Measurements from ENCODE around the gene KAT6B.
"Not testable (repeated sequence)": the region's sequence is repeated elsewhere in the genome, so short reads cannot be mapped to it uniquely, and the experiment has no call there.

KAT6B gene

DNA sequence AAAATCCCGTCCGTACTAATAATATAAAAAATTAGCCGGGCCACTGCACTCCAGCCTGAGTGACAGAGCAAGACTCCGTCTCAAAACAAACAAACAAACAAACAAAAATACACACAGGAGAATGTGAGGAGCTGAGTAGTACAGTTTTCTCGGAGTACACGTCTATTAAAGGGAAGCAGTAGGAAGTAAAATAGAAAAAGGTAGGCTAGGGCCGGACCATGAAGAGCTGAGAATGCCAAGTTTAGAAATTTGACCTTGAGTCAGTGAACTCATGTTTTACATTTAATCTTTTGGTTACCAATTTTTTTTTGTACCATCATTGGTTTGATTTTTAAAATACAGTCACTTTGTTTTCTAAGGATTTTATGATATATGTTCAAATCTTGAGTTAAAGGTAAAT, 64.1 kb downstream of the KAT6B start:
- DNase-seq (ENCODE audit: low spot score): no peak

DNA sequence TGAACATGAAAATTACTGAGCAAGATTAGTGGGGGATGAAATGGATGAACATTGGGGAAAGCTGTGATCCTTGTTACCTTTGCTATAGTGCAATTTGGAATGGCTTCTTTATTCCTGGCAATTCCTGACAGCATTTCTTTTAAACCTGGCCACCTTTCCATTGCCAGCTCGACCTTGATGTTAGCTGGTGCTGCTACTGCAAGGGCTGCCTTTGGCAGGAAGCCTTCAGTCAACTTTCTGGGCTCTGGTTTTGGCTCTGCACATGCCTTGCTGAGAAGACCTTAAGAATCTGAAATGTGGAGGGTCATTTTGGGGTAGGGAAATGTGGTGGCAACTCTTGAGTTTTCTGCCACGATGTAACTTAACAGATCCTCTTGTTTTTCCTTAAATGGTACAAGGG, 64.7 kb downstream of the KAT6B start:
- DNase-seq (ENCODE audit: low spot score): no peak

DNA sequence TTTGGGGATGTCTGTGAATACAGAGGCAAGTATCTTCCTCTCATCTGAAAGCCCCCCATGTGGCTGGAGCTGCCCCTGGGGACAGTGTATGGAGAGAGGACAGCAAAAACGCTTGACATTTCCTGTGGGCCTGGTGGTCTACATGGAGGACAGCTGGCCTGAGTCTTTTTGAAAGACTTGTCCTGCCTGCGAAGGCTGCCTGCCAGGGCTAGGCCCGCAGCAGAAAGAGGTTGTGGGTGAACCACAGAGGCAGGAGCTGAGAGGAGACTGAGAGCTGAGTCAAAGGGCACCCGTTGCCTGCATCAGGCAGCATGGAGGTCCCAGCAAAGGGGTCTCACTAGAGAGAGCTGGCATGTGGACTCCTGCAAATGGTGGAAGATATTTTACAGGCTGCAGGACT, 66.4 kb downstream of the KAT6B start:
- DNase-seq (ENCODE audit: low spot score): no peak

DNA sequence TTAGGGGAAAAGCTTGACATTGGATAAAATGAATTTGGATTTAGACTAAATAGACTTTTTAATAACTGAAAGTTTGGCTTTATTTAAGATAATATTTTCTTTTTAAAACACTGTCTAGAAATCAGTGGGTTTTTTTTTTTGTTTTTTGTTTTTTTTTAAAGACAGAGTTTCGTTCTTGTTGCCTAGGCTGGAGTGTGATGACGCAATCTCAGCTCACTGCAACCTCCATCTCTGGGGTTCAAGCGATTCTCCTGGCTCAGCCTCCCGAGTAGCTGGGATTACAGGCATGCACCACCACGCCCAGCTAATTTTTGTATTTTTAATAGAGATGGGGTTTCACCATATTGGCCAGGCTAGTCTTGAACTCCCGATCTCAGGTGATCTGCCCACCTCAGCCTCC, 66.9 kb downstream of the KAT6B start:
- DNase-seq (ENCODE audit: low spot score): not testable (repeated sequence)

DNA sequence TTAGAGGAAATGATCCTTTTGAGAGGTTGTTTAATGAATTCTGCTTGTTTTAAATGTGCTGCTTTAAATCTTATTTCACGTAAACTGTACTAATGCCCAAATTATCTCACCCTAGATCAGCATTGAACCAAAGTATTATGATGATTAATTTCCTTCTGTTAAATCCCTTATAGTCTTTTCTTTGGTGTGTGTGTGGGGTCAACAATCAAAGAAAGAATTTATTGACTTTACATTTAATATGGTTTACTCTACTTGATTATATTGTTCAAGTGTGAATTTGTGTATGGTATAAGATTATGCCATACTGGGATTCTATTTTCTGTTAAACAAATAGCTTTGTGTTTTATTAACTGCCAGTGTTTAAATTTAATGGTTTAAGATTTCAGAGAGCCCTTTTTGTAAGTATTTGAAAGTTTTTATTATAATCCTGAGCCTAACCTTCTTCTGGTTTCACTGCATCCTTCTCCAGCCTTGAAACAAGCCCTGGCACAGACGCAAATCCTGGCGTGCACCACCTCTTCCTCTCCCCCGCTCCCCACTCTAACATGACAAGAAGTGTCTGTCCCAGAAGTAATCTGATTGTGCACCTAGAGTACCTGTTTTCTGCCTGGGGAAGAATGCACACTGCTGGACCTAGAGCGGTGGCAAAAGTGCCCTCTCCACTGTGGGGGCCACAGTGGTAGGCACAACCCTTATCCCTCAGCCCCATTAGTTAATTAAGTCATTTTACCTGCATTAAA, 70.6 kb downstream of the KAT6B start:
- DNase-seq (ENCODE audit: low spot score): no peak

DNA sequence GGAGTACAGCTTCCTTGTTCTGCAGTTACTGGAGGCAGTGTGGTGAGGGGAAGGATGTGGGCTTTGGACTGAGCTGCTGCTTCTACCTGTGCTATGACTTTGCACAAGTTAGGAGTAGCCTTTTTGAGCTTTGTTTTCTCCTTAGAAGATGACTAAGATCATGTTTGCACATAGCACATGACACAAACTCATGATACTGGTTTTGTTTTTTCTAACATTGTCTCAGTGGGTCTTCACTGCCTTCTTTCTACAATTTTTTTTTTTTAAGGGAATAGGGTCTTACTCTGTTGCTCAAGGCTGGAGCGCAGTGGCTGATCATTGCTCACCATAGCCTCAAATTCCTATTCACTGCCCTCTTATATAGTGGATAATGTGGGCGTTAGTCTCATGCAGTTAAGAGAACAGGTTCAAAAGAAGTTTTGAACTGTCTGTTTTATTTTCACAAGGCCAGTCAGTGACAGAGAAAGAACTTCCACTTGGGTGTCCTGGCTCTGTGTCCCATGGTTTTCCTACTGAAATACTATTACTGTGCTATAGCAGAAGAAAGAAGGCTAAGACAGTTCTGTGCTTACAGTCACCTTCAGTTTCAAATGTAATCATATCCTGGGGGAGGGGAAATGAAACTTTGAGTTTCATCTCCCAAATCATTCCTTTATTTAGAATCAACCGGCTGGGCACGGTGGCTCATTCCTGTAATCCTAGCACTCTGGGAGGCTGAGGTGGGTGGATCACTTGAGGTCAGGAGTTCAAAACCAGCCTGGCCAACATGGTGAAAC, 72.0 kb downstream of the KAT6B start:
- DNase-seq (ENCODE audit: low spot score): no peak

DNA sequence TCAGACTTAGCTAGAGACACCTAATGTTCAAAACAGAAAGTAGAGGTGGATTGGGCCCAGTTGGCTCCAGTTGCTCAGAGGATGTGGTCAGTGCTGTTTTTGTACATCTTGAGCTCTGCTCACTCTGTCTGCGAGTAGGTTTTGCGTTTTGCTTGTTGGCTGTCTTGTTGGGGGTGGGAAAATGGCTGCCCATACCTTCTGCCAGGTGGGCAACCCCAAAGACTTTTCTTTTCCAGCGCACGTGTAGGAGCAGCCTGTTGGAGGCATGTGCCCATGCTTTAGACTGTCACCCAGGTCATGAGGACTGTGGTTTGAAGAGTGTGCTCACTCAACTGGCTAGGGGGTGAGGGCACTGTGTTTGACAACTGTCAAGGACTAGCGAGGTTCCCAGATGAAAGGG, 73.9 kb downstream of the KAT6B start:
- no peak for DNase-seq (ENCODE audit: low spot score)

DNA sequence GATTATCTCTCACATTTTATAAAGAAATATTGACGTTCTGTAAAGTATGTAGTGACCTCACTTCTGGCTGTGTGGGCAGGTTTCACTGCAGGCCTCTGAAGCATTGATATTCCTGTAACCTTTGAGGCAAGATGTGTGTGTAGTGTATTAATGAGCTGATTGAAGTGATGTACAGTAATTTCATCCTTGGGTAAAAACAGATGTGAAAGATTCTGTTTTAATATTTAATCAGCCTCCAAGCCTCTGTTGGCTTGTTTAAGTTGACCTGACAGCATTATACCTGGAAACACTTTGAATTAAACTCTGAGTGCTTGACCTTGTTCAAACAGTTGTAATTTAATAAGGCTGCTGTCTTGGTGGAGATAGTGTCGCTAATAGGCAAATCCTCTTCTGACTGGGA, 74.9 kb downstream of the KAT6B start:
- DNase-seq (ENCODE audit: low spot score): no peak

DNA sequence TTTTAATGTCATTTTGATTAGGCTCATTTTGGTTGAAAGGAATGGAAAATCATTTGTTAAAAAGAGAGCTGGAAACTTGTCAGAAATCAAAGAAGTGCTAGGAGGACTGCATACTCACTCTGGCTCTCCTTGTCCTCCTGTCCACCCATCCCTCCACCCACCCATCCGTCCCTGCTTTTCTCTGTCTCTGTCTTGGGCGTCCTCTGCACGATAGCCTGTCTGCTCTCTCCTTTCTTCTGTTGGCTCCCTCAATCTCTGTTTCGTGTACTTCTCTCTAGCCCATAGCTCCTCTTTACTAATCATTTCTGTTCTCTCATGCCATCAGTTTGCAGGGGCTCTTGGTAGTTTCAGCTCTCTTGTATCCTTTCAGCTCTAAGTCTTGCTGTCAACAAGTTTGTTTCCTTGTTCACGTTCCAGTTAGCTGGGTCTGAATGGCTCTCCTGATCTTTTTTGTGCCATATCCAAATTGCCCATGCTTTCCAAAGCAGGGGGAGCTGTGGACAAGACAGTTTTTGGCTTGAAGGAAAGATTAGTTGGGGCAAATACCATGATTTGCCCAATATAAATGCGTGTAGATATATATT, 75.6 kb downstream of the KAT6B start:
- no peak for DNase-seq (ENCODE audit: low spot score)

DNA sequence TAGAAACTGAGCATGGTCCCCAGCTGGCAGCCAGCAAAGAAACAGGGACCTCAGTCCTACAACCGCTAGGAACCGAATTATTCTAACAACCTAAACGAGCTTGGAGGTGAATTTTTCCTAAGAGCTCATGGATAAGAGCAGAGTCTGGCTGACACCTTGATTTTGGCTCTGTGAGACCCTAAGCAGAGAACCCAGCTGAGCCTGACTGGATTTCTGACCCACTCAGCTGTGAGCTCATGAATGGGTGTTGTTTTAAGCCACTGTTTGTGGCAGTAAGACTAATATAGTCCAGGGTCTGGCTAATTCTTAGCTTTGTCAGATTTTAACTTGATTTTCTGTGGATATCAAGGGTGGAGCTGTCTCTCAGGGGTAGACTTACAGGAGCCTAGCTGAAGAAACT, 77.1 kb downstream of the KAT6B start:
- no peak for DNase-seq (ENCODE audit: low spot score)

DNA sequence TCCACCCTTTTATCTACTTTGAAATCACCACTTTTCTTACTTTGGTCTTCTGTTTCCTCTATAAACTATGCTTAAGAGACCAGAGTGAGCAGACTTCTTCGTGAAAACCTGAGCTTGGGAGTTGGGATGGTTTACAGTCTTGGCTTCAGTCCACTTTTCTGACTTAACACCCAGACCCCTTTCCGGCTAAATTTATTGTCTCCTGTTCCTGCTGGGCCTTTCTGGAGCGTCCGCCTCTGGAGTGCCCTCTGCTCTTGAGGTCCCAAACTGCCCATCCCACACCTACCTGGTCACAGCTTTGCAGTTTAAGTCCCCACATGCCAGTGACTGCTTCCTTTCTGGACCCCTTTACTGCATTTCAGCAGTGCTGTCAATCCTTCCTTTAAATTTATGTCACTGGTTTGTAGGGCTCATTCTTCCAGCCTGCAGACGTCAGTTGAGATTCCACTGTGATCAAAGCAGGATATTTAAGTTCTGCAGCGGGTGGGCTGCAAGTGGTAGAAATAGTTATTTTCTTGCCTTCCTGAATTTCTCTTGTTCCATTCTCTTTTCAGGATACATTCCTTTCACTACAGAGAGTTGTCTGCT, 80.3 kb downstream of the KAT6B start:
- no peak for DNase-seq (ENCODE audit: low spot score)

DNA sequence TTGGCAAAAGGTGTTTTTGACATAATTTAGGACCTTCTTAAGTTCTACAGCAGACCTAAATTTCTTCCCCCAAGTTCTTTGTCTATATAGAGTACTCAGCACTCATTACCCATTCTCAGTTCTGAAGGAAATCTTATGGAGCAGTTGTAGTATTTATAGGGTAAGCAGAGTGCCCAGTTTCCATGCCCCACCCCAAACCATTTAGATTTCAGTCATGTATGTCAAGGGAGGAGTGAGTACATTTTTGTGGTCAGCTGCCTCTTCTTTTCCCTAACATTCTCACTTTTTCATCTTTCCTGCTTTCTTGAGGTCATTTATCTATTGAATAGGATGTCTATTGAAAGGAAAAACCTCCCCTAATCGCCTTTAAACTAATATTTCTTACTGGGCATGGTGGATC, 83.3 kb downstream of the KAT6B start:
- DNase-seq (ENCODE audit: low spot score): no peak

DNA sequence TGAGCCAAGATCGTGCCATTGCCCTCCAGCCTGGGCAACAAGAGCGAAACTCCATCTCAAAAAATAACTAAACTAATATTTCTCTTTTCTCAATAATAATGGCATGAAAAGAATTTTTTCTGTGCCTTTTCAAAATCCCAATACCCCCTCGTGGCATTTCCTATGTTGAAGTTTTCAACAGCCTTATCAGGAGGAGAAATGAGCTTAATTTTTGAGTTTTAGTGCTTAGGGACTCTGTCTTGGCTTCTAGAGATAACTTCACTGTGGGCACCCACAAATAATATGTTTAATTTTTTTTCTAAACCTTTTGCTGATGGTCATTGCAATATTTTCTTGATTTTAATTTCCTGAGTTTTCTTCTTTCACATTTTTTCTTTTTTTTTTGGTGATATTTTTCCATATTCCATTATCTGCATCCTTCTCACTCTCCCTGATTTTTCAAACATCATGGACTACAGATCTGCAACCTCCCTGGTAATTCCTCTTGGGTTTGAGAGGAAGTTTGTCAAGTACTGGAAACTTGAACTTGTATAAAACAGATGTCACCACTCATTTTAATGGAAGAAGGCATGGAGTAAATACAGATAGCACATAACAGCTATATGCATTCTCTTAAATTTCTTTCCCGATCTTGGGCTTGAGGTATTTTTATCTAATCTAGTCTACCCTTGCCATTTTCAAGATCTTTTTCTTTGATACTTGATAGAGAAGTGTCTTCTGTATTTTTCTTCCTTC, 84.0 kb downstream of the KAT6B start:
- no peak for DNase-seq (ENCODE audit: low spot score)

DNA sequence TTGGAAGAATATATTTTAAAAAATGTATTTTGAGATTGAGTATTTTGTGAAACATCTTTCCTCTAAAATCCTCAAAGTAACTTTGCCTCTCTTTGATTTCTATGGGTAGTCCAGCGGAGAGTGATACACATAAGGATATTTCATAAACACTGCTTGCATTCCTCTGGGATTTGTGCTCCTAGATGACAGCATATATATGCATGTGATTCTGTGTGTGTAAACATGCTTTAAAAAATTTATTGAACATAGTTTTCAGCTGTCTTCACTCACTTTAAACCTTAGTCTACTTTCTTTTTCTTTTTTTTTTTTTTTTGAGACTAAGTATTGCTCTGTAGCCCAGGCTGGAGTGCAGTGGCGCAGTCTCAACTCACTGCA, 84.6 kb downstream of the KAT6B start:
- DNase-seq (ENCODE audit: low spot score): no peak

DNA sequence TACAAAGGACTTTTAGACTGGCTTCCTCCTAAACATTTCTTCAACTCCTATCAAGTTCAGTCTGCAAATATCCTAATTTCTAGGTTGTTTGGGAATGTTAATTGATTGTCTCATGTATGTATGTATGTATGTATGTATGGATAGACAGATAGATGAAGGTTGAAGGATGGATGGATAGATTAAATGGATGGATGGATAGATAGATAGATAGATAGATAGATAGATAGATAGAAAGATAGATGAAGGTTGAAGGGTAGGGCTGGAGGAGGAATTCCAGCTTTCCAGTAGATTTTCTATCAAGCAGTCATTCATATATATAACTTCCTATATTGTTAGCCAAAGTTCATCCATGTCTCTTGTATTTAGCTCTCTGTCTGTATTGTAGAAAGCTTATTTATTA, 85.8 kb downstream of the KAT6B start:
- DNase-seq (ENCODE audit: low spot score): no peak

DNA sequence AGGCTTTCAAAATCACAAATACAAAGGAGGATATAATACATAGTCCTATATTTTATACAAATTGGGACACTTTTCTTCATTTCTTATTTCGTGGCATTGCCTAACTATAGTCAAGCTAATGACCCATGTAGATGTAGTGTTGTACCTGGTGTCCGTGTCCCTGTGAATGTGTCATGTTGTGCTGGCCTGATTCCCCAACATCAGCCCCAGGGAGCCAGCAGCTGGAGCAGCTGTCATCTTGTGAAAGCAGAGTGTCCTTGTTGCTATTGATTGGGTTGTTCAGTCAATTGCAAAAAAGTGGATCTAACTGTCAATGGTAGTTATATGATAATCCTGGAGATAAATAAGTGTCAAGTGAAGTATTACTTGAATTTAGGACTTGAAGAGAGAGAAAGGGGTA, 86.3 kb downstream of the KAT6B start:
- no peak for DNase-seq (ENCODE audit: low spot score)

DNA sequence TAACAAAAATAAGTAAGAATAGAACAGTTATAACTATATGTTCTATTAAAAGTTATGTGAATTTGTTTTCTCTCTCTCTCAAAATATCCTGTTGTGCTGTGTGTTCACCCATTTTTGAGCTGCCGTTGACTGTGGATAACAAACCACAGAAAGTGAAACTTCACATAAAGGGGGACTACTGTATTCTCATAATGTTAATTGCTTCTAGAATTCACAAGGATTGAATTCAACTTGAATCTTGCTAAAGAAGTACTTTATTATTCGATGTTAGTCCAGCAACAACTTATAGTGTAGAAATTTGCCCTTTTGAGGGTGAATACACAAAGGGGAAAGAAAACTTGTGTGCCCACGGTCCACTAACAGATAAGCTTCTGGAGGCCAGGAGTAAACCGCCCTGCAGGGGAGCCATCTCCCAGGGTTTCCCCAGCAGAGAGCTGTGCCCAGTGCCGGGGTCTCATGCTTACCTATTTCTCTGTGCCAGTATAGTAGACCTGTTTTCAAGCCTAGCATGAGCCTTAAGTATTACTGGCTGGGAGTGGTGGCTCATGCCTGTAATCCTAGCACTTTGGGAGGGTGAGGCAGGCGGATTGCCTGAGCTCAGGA, 87.1 kb downstream of the KAT6B start:
- no peak for DNase-seq (ENCODE audit: low spot score)

DNA sequence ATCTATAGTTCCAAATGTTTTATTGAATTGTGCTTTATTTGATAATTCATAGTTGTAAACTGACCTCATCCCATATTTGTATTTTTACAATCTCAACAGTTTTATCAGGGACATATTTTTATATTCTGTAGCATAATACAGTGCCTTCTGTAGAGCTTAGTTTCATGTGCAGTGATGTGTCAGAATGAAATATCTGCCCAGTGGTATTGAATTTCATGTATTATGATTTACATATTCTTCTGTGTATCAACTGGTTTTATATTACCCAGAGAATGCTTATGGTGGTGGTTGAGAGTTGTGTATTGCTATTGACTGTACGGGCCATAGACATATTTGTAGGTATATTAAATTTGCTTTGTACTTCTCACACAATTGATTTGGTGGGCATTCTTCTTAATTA, 89.9 kb downstream of the KAT6B start:
- DNase-seq (ENCODE audit: low spot score): no peak

DNA sequence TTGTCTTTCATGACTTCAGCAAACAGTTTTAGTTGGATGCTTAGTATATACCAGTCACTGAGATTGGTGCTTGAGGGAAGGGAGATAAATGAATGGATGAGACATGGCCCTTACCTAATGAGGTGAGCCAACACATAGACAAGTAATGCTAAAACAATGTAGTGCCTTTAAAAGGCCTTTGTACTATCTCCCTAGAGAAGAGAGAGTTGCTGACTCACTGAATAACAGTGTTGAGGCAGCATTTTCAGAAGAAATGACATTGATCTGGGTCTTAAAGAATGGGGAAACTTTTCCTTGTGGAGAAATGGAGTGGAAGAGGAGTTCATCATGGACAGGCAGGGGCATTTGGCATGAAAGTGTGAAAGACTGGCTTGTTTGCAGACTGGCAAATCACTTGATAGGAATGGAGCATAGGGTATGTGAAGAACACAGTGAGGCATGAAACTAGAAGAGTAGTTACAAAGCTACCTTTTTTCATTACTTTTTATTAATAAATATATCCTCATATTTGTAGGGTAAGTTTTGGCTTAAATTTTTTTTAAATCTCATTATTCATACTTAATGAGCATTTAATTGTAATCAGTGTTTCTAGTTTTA, 91.2 kb downstream of the KAT6B start:
- no peak for DNase-seq (ENCODE audit: low spot score)

DNA sequence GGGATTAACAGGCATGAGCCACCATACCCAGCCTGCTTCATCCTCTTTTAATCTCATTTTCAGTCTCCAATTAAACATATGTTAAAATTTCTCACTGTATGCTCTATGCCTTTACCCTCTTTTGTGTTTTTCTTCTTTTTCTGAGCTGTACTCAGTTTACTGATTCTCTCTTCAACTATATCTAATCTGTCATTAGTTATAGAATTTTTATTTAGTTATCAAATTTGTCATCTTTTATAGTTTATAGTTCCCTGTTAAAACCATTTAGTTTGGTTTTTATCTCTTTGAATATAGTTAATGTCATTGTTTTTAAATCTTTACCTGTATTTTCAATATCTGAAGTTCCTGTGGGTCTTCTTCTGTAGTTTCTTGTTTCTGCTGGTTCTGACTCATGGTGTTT, 93.3 kb downstream of the KAT6B start:
- DNase-seq (ENCODE audit: low spot score): no peak

DNA sequence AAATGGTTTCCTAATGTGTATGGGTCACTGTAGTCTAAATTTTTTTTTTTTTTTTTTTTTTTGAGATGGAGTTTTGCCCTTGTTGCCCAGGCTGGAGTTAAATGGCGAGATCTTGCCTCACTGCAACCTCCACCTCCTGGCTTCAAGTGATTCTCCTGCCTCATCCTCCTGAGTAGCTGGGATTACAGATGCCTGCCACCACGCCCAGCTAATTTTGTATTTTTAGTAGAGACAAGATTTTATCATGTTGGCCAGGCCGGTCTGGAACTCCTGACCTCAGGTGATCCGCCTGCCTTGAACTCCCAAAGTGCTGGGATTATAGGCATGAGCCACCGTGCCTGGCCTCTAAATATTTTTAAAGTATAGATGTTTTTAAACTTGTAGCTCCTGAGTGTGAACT, 94.7 kb downstream of the KAT6B start:
- not testable (repeated sequence) for DNase-seq (ENCODE audit: low spot score)

DNA sequence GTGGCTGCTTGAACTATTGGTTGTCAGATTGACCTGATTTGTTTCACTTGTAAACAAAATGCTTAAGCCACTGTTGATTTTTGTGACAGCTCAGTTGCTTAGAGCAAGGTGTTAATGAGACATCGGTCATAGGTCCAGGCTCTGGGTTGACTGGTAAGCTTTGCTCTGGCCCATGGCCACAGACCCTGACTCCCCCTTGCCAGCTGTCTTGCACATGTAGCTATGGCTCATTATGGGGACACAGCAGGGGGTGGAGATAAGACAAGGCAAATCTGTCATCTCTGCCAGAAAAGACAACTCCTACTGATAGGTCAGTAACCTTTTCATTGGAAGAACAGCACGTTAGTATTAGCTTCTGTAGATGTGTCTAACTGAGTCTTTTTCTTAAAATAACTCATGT, 95.3 kb downstream of the KAT6B start:
- no peak for DNase-seq (ENCODE audit: low spot score)

All from hepatic stellate cell (primary cell).